SKM-1 (cell line): ENCODE data around the gene PCYT2.

Experiments
- DNase-seq: peaks from one replicate; lab custom pipeline; 2025; ENCODE audit not compliant: unreplicated experiment; lab: John Stamatoyannopoulos, UW

The PCYT2 gene

GRCh38 chr17:81944858-81945257 lies 33.7 kb upstream of the PCYT2 start:
- DNase-seq, result no peak

GRCh38 chr17:81942167-81942553 lies 31.0 kb upstream of the PCYT2 start:
- DNase-seq, result no peak

GRCh38 chr17:81941484-81942166 lies 30.4 kb upstream of the PCYT2 start:
- DNase-seq, result no peak

DNA sequence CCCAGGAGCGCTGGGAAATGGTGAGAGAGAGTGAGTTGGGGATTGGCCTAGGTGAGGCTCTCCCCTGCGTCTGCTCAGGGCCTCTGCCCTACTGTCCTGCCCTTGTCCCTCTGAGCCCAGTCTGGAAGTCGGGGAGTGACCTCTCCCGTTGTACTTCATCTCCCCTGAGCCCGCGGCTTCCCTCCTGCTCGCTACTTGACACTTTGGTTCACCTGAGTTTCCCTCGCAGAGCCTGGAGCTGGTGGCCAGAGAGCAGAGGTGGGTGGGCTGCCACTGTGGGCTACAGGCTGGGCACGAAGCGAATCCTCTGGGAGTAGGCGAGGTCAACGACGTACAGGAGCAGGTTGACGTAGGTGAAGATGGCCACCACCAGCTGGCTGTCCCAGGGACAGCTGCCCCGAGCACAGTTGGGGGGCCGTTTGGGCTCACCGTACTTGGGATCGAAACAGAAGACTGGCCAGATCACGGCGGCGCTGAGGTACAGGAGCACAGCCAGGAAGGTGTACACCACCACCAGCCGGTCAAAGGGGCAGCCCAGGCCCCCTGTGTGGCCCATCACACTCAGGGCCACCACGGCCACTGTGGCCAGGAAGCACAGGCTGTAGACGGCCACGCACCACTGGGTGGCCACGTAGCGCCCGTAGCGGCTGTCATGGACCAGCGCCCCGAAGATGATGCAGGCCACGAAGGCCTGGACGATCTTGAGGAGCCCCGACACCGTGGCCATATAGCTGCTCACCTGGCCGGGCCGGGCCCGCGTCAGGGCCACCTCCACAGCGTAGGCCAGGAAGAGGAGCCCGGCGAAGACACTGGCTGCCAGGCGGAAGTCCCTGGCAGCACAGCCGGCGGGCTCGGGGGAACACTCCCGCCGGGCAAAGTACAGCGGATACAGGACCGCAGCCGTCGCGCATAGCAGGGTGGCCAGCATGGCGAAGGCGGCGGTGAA lies 29.6 kb upstream of the PCYT2 start:
- no peak for DNase-seq

DNA sequence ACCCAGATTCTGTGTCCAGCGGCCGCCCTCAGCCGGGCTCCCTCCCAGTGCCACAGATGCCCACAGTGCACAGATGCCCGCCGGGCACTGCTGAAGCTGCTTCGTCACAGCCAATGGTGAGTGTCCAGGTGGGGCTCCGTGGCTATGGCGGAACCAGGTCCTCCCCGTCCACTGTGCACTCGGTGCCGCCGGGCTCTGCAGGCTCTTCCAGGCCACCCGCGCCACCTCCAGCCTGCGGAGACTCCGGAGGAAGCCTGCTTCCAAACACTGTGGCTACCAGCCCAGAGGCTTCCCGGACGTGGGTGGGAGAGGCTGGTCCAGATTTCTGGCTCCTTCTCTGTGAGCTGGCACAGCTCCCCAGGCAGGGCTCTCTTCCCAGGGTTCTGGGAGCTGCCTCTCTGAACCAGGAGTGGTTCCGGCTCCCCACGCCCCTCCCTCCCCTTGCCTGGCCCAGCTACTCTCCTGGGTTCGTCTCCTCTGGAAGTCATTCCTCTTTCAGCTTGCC lies 28.7 kb upstream of the PCYT2 start:
- DNase-seq, result no peak

DNA sequence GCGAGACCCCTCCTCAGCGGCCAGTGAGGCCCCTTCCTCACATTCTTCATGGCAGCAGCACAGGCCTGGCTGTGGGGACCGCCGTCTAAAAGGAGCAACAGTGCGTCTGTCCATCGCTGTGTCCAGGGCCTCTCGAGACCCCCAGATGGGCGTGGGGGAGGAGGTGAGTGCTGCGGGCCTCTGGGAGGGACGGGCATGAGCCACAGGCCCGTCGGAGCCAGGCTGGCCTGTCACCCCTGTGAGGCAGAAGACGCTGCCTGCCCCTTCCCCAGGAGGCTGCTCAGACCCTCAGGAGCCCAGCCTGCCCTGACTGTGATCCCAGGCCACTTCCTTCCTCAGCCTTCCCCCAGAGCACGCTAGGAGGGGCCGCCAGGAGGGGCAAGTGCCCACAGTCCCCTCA lies 28.0 kb upstream of the PCYT2 start:
- no peak for DNase-seq

GRCh38 chr17:81935709-81936084 lies 24.5 kb upstream of the PCYT2 start:
- DNase-seq, result no peak

- no peak for DNase-seq
These were observed 23.9 kb upstream of the PCYT2 start for GRCh38 chr17:81934850-81935708.

DNA sequence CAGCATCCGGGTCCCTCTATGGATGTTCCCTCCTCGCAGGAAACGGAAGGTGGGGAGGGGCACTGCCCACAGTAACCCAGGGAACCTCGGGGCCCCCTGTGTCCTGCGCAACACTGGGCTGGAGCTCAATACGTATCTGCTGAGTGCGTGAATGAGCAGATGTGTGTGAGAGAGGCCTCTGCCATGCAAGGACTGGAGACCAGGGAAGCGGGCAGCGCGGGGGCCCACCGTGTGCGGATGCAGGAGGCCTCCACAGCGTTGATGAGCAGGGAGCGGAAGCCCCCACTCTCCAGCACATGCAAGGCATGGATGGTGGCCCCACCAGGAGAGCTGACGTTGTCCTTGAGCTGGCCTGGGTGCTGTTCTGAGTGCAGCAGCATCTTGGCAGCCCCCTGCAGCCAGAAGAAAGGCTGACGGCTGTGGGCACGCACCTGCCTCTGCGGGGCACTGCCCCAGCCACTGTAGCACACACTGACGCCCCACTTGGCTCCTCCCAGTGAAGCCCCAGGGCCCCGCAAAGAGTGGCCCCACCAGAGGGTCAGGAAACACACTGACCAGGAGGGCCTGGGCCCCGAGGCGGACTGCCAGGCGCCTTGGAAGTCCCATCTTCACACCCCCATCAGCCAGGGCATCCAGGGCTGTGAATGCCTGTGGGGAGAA lies 23.0 kb upstream of the PCYT2 start:
- no peak for DNase-seq

DNA sequence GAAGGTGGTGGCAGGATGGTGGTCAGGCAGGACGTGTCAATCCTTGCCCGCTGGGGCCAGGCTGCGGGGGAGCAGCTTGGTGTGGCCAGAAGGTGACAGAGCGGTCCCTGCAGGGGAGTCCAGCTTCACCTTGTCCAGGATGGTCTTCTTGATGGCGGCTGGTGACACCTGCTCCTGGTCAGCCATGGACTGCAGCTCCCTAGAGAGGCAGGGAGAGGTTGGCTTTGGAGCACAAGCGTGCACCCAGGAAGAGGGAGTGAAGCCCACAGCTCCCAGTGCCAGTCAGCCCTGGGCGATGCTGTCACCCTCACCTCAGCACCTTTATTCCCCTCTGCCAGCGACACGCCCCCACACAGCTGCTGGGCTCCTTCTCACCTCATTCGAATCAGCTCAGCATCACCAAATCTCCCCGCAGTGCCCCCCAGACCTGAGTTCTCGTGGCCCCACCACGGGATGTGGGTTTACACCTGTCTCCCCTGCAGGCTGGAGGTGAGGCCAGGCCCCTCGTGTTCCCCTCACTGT lies 22.0 kb upstream of the PCYT2 start:
- DNase-seq, result no peak

GRCh38 chr17:81932333-81932983 lies 21.3 kb upstream of the PCYT2 start:
- DNase-seq, result no peak

GRCh38 chr17:81931557-81932332 lies 20.5 kb upstream of the PCYT2 start:
- no peak for DNase-seq

GRCh38 chr17:81931189-81931556 lies 20.0 kb upstream of the PCYT2 start:
- no peak for DNase-seq

DNA sequence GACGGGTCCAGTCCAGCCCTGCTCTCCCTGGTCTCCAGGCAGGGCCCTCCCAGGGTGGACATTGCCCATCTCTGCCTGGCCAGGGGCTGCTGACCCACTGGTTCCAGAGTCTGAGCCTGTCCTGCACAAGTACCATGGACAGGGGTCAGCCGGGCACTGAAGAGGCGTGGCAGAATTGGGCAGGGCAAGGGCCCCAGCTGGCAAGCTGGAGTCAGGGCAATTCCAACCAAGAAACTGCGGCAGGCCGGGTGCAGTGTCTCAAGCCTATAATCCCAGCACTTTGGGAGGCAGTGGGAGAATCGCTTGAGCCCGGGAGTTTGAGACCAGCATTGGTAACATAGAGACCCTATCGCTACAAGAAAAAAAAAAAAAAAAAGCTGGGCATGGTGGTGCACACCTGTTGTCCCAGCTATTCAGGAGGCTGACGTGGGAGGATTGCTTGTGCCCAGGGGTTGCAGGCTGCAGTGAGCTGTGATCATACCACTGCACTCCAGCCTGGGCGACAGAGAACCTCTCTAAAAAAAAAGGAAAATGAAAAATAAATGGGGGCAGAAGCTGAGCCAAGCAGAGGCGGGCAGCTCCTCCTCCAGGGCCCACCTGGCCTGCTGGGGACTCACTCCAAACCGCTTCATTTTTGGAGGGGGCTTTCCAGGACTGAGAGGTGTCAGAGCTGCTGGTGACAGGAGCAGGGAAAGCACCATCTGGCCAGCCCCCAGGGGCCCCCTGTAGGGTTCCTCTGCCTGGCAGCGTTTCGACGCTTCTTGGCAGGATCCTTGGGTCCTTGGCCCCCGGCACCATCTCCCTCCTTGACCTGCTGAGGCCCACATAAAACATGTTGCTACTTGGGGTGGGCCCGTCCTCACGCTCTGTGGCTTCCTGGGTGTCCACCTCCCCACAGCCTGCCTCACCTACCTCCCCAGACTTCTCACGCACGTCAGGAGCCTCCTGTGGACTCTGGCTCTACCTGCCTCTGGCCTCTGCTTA lies 19.2 kb upstream of the PCYT2 start:
- no peak for DNase-seq

- no peak for DNase-seq
These were observed 18.3 kb upstream of the PCYT2 start for GRCh38 chr17:81929253-81930141.

- no peak for DNase-seq
These were observed 17.5 kb upstream of the PCYT2 start for GRCh38 chr17:81928544-81929252.
